SK-N-SH (cell line): Measurements from ENCODE around the gene EYA2. TPM values are rescaled to one million over a fixed set of nuclear protein-coding genes. Genes with fewer than 3 reads are reported as not detected.

Experiments
- CTCF ChIA-PET: fragments of 300-600, 350-600 bp; formaldehyde crosslinking; extraction: SDS; loops from one replicate; lab custom pipeline; 2021; lab: Yijun Ruan, JAX
- POLR2A ChIA-PET: fragments of 350-600 bp; sonication (Branson Sonifier 250); formaldehyde crosslinking; extraction: SDS; loops from one replicate; lab custom pipeline; 2020; ENCODE audit warnings: antibody characterized with exemption, inconsistent platforms; lab: Yijun Ruan, JAX
- DNase-seq: peaks from one replicate; pipeline ENCODE4 v3.0.0; 2012
- H2AFZ ChIP-seq: fragments of 200-600 bp; sonication (generic); 2 replicates; pipeline ENCODE4 v1.8.1; 2016; ENCODE audit warnings: antibody characterized with exemption, mild to moderate bottlenecking, low read depth
- H3F3A ChIP-seq: fragments of 200-600 bp; sonication (generic); replicated peaks from 2 replicates; pipeline ENCODE3; 2016; ENCODE audit warnings: antibody characterized with exemption, mild to moderate bottlenecking; ENCODE audit not compliant: insufficient read depth
- H3K27ac ChIP-seq, 2 experiments: fragments of 200-500 bp in 1 of 2; fragments of 200-600 bp in 1 of 2; sonication (Bioruptor generic) in 1 of 2; sonication (generic), shearing (Covaris generic) in 1 of 2; 2 replicates each; pipeline versions ENCODE4 v1.5.1 to v1.6.1; 2014 to 2016; ENCODE audit warnings: low read depth in 2 of 2, inconsistent platforms in 1 of 2, low read length in 1 of 2, mild to moderate bottlenecking in 1 of 2, mixed read lengths in 1 of 2
- H3K27me3 ChIP-seq: fragments of 200-600 bp; sonication (generic), shearing (Covaris generic); 2 replicates; pipeline ENCODE4 v1.6.1; 2016; ENCODE audit warnings: mixed run types; ENCODE audit not compliant: insufficient read depth
- H3K36me3 ChIP-seq, 2 experiments: fragments of 200-500 bp in 1 of 2; fragments of 200-600 bp in 1 of 2; sonication (Bioruptor generic) in 1 of 2; sonication (generic) in 1 of 2; replicated peaks in 1 of 2; 2 replicates each; pipeline versions ENCODE3 to v1.5.1; 2014 to 2016; ENCODE audit warnings: low read length in 1 of 2, mild to moderate bottlenecking in 1 of 2; ENCODE audit not compliant: insufficient read depth in 2 of 2, control insufficient read depth in 1 of 2
- H3K4me1 ChIP-seq, 2 experiments: fragments of 200-500 bp in 1 of 2; fragments of 200-600 bp in 1 of 2; sonication (Bioruptor generic) in 1 of 2; sonication (generic), shearing (Covaris generic) in 1 of 2; 2 replicates each; pipeline versions ENCODE4 v1.5.1 to v1.6.1; 2014 to 2016; ENCODE audit warnings: low read depth in 1 of 2, low read length in 1 of 2, mixed run types in 1 of 2; ENCODE audit not compliant: insufficient read depth in 2 of 2, control insufficient read depth in 1 of 2
- H3K4me2 ChIP-seq: fragments of 200-600 bp; sonication (generic), shearing (Covaris generic); 2 replicates; pipeline ENCODE4 v1.6.1; 2017; ENCODE audit warnings: mixed run types
- H3K4me3 ChIP-seq, 2 experiments: fragments of 200-500 bp in 1 of 2; fragments of 200-600 bp in 1 of 2; sonication (Bioruptor generic) in 1 of 2; sonication (generic), shearing (Covaris generic) in 1 of 2; 2 replicates each; pipeline versions ENCODE4 v1.5.1 to v1.8.1; 2014 to 2016; ENCODE audit warnings: low read depth in 2 of 2, inconsistent platforms in 1 of 2, low read length in 1 of 2, mild to moderate bottlenecking in 1 of 2, mixed read lengths in 1 of 2, moderate library complexity in 1 of 2
- H3K79me2 ChIP-seq: fragments of 200-600 bp; sonication (generic); 2 replicates; pipeline ENCODE4 v1.8.1; 2017; ENCODE audit warnings: mild to moderate bottlenecking; ENCODE audit not compliant: insufficient read depth
- H3K9ac ChIP-seq: fragments of 200-600 bp; sonication (generic); 2 replicates; pipeline ENCODE4 v1.6.1; 2017; ENCODE audit warnings: mixed run types
- H3K9me2 ChIP-seq: fragments of 200-600 bp; sonication (generic); 2 replicates; pipeline ENCODE4 v1.6.1; 2017; ENCODE audit warnings: mixed run types
- H3K9me3 ChIP-seq: fragments of 200-600 bp; sonication (generic); 2 replicates; pipeline ENCODE4 v1.6.1; 2017; ENCODE audit warnings: mixed run types, mild to moderate bottlenecking, moderate library complexity
- H4K20me1 ChIP-seq: fragments of 200-600 bp; sonication (generic); 2 replicates; pipeline ENCODE4 v1.6.1; 2017; ENCODE audit warnings: mild to moderate bottlenecking, mixed run types; ENCODE audit not compliant: insufficient read depth
- EZH2phosphoT487 ChIP-seq: fragments of 200-600 bp; sonication (generic); IDR thresholded peaks from 2 replicates; pipeline ENCODE4 v1.6.1; 2017; ENCODE audit warnings: low read depth, mixed run types, mild to moderate bottlenecking, antibody characterized with exemption, moderate library complexity, borderline replicate concordance
- MXI1 ChIP-seq: IDR thresholded peaks from 2 replicates; pipeline ENCODE4 v1.6.1; 2012; ENCODE audit warnings: mild to moderate bottlenecking, low read depth, low read length, improper control_type of control experiment
- NRF1 ChIP-seq: IDR thresholded peaks from 2 replicates; pipeline ENCODE4 v1.6.1; 2012; ENCODE audit warnings: low read depth, mild to moderate bottlenecking, low read length
- RCOR1 ChIP-seq: fragments of 150-350 bp; IDR thresholded peaks from 2 replicates; pipeline ENCODE4 v1.6.1; 2017; ENCODE audit warnings: antibody characterized with exemption, low read length
- WGBS: methylation state at CpG from one replicate; pipeline ENCODE4 v1.1.6; 2017; ENCODE audit warnings: low lambda C conversion rate; 5-methylcytosine and 5-hydroxymethylcytosine counted together
- polyA plus RNA-seq, 3 experiments: library from polyadenylated mRNA; depleted of rRNA; stranded (reverse); fragments of >200 nt; gene quantifications; 2 replicates each; pipeline ENCODE4 v1.2.3, GENCODE V29; 2012
- small RNA-seq, 7 experiments: library from RNA; depleted of rRNA; stranded (forward); fragments of <200 nt; gene quantifications; one replicate each; pipeline ENCODE3, GENCODE V24; 2012
- TF ChIP-seq, protein P1 (sequence below): IDR thresholded peaks from 2 replicates; pipeline ENCODE4 v1.4.0; 2012; ENCODE audit warnings: low read depth, borderline replicate concordance
- TF ChIP-seq, protein P2 (sequence below): IDR thresholded peaks from 2 replicates; pipeline ENCODE4 v1.6.1; 2012; ENCODE audit warnings: mild to moderate bottlenecking, low read depth, low read length, moderate library complexity

EYA2 gene
- polyA plus RNA-seq, 1 of the 3 experiments (the other 2 are of a cell fraction) = 0.05 TPM

DNA sequence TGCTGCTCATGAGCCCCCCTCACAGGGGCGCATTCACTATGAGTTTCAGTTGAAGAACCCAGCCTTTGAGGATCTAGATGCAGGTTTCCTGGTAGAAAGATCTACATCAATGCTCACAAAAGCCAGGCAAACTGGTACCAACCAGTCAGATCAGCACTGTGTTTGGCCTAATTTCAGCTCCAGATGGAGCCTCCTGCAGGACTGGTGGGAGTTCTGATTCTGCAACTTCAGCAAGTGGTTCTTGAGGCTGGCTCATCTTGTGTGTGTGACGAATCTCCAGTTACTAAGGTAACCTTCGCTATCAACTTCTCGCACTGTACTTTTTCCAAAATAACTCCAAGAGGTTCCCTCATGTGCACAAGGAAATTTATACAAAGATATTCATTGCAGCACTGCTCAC lies 343.1 kb downstream of the EYA2 start:
- Histone ChIP-seq H4K20me1 (no peaks in the 10 kb centered on the region), H3K9me2 (no peaks in the 10 kb centered on the region), H3K4me3 (no peak overlapping the region), H3K27ac (no peak overlapping the region), H3K9me3 (no peaks in the 10 kb centered on the region), H3K4me1 (peaks cover 0 to 7% of the 10 kb centered on the region in 2 experiments; a peak in 2 of 4 replicates), H3K27me3 (no peaks in the 10 kb centered on the region), H3K9ac (no peak overlapping the region), H3K4me2 (no peak overlapping the region), H3K36me3 (peaks cover 30 to 53% of the 10 kb centered on the region in 2 experiments), H3K79me2 (peaks cover 31% of the 10 kb centered on the region; the same call in 1 of the 2 replicates), H2AFZ (no peak overlapping the region), H3F3A (peaks cover 10% of the 10 kb centered on the region)
- ChIA-PET POLR2A (no interaction called here), CTCF (interaction anchor here (1.1 kb wide), 1 partner anchor 35 kb away, joined by 3 read pairs; no protein-coding TSS in a partner anchor)
- DNase-seq = no peak
- TF ChIP-seq, protein P1, sequence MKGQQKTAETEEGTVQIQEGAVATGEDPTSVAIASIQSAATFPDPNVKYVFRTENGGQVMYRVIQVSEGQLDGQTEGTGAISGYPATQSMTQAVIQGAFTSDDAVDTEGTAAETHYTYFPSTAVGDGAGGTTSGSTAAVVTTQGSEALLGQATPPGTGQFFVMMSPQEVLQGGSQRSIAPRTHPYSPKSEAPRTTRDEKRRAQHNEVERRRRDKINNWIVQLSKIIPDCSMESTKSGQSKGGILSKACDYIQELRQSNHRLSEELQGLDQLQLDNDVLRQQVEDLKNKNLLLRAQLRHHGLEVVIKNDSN = no peak
- TF ChIP-seq MXI1 (no peak), NRF1 (no peak), EZH2phosphoT487 (no peak), RCOR1 (no peak)
- TF ChIP-seq, protein P2, sequence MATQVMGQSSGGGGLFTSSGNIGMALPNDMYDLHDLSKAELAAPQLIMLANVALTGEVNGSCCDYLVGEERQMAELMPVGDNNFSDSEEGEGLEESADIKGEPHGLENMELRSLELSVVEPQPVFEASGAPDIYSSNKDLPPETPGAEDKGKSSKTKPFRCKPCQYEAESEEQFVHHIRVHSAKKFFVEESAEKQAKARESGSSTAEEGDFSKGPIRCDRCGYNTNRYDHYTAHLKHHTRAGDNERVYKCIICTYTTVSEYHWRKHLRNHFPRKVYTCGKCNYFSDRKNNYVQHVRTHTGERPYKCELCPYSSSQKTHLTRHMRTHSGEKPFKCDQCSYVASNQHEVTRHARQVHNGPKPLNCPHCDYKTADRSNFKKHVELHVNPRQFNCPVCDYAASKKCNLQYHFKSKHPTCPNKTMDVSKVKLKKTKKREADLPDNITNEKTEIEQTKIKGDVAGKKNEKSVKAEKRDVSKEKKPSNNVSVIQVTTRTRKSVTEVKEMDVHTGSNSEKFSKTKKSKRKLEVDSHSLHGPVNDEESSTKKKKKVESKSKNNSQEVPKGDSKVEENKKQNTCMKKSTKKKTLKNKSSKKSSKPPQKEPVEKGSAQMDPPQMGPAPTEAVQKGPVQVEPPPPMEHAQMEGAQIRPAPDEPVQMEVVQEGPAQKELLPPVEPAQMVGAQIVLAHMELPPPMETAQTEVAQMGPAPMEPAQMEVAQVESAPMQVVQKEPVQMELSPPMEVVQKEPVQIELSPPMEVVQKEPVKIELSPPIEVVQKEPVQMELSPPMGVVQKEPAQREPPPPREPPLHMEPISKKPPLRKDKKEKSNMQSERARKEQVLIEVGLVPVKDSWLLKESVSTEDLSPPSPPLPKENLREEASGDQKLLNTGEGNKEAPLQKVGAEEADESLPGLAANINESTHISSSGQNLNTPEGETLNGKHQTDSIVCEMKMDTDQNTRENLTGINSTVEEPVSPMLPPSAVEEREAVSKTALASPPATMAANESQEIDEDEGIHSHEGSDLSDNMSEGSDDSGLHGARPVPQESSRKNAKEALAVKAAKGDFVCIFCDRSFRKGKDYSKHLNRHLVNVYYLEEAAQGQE = no peak
- 97% methylated on average over 4 of the region's 4 CpGs for WGBS

Small RNA genes lying within 50 kb of the gene (small RNA-seq; reads per million reads assigned to genes)
- gene MIR3616 = 0 reads per million in 7 experiments

Other genes with a start within 250 kb of the EYA2 start
- gene SLC13A3, start 243.4 kb upstream of the EYA2 start, polyA plus RNA-seq (2012; rRNA removed) = 0.10 and 0.21 TPM in 2 replicates
- gene TP53RK, start 205.4 kb upstream of the EYA2 start, polyA plus RNA-seq (2012; rRNA removed) = 5.4 and 5.5 TPM in 2 replicates
- 12.6 and 14.1 TPM in 2 replicates for gene SLC2A10, start 185.2 kb upstream of the EYA2 start, polyA plus RNA-seq (2012; rRNA removed)